HepG2 (cell line): ENCODE data around the gene CSNK2A1. TPM values are rescaled to one million over a fixed set of nuclear protein-coding genes. Genes with fewer than 3 reads are reported as not detected.

Source experiments
- BHLHE40 ChIP-seq: IDR thresholded peaks from 2 replicates; pipeline ENCODE4 v1.6.1; 2011; ENCODE audit warnings: low read length, improper control_type of control experiment
- CREM ChIP-seq, 2 experiments: sonication (generic) in 1 of 2; formaldehyde crosslinking in 1 of 2; IDR thresholded peaks; 2 replicates each; pipeline versions ENCODE4 v1.4.0 to v1.6.1; 2016 to 2020; ENCODE audit warnings: antibody characterized with exemption in 1 of 2, mild to moderate bottlenecking in 1 of 2, missing genetic modification reagents in 1 of 2
- FOXP4 ChIP-seq: sonication (generic); formaldehyde crosslinking; IDR thresholded peaks from 2 replicates; pipeline ENCODE4 v1.4.0; 2020; ENCODE audit warnings: missing genetic modification reagents
- GTF2F1 ChIP-seq: fragments of 150-350 bp; IDR thresholded peaks from 2 replicates; pipeline ENCODE4 v1.6.1; 2014; ENCODE audit warnings: low read length
- HBP1 ChIP-seq: IDR thresholded peaks from 2 replicates; pipeline ENCODE4 v1.6.1; 2016; ENCODE audit warnings: low read depth, control low read depth
- MEF2D ChIP-seq: sonication (generic); formaldehyde crosslinking; IDR thresholded peaks from 2 replicates; pipeline ENCODE4 v1.5.1; 2020; ENCODE audit warnings: mild to moderate bottlenecking, missing genetic modification reagents
- MYNN ChIP-seq: sonication (generic); formaldehyde crosslinking; IDR thresholded peaks from 2 replicates; pipeline ENCODE4 v1.4.0; 2020; ENCODE audit warnings: mild to moderate bottlenecking, low read depth, missing genetic modification reagents
- NFE2 ChIP-seq: sonication (generic); formaldehyde crosslinking; IDR thresholded peaks from 2 replicates; pipeline ENCODE4 v1.4.0; 2020; ENCODE audit warnings: missing genetic modification reagents
- NFIB ChIP-seq: sonication (generic); formaldehyde crosslinking; IDR thresholded peaks from 2 replicates; pipeline ENCODE4 v1.9.0; 2021; ENCODE audit warnings: missing genetic modification reagents, mild to moderate bottlenecking, borderline replicate concordance
- NFKB2 ChIP-seq: sonication (generic); formaldehyde crosslinking; IDR thresholded peaks from 2 replicates; pipeline ENCODE4 v1.4.0; 2020; ENCODE audit warnings: missing genetic modification reagents, borderline replicate concordance
- NR2F2 ChIP-seq: IDR thresholded peaks from 2 replicates; pipeline ENCODE4 v1.6.1; 2012; ENCODE audit warnings: low read depth, inconsistent platforms, borderline replicate concordance
- PCBP1 ChIP-seq: fragments of 200-400 bp; formaldehyde crosslinking; IDR thresholded peaks from 2 replicates; pipeline ENCODE4 v1.6.1; 2017; ENCODE audit warnings: mild to moderate bottlenecking, low read depth, low read length, borderline replicate concordance
- REL ChIP-seq: sonication (generic); formaldehyde crosslinking; conservative IDR thresholded peaks from 2 replicates; pipeline ENCODE4 v1.8.0; 2022; ENCODE audit warnings: mild to moderate bottlenecking, missing genetic modification reagents, moderate library complexity
- ZBTB37 ChIP-seq: sonication (generic); formaldehyde crosslinking; IDR thresholded peaks from 2 replicates; pipeline ENCODE4 v1.4.0; 2020; ENCODE audit warnings: mild to moderate bottlenecking, missing genetic modification reagents
- ZHX1 ChIP-seq: sonication (generic); formaldehyde crosslinking; IDR thresholded peaks from 2 replicates; pipeline ENCODE4 v1.8.1; 2022; ENCODE audit warnings: low read depth, mild to moderate bottlenecking, missing genetic modification reagents
- ZNF160 ChIP-seq: sonication (generic); formaldehyde crosslinking; IDR thresholded peaks from 2 replicates; pipeline ENCODE4 v1.8.0; 2022; ENCODE audit warnings: mild to moderate bottlenecking, inconsistent platforms, missing genetic modification reagents
- ZNF224 ChIP-seq: sonication (generic); formaldehyde crosslinking; IDR thresholded peaks from 2 replicates; pipeline ENCODE4 v1.5.0; 2020; ENCODE audit warnings: mild to moderate bottlenecking, missing genetic modification reagents
- ZNF563 ChIP-seq: sonication (generic); formaldehyde crosslinking; IDR thresholded peaks from 2 replicates; pipeline ENCODE4 v1.8.0; 2022; ENCODE audit warnings: mild to moderate bottlenecking, moderate library complexity, missing genetic modification reagents
- ZNF580 ChIP-seq: IDR thresholded peaks from 2 replicates; pipeline ENCODE4 v1.6.1; 2016; ENCODE audit warnings: low read depth, borderline replicate concordance
- ZNF607 ChIP-seq: sonication (generic); formaldehyde crosslinking; IDR thresholded peaks from 2 replicates; pipeline ENCODE4 v1.5.1; 2020; ENCODE audit warnings: missing genetic modification reagents, mild to moderate bottlenecking, borderline replicate concordance
- polyA plus RNA-seq, 8 experiments: library from polyadenylated mRNA; depleted of rRNA in 3 of 8; stranded (reverse) in 7 of 8; unstranded in 1 of 8; fragments of >200 nt; fragmentation: Illumina TruSeq in 4 of 8; extraction: Trizol in 4 of 8; gene quantifications; 2 replicates each; pipeline versions ENCODE4 v1.2.1 to v1.2.3, GENCODE V29; 2011 to 2016; ENCODE audit warnings: low read depth in 4 of 8, missing spikeins in 1 of 8, mixed read lengths in 1 of 8; ENCODE audit not compliant: insufficient read depth in 1 of 8
- total RNA-seq, 5 experiments: library from RNA; depleted of rRNA; stranded (reverse); fragments of >200 nt; fragmentation: Illumina TruSeq; extraction: Trizol; gene quantifications; 2 replicates each; pipeline ENCODE4 v1.2.3, GENCODE V29; 2016; ENCODE audit warnings: low read depth in 1 of 5

The CSNK2A1 gene
- total and polyA plus RNA-seq, 2 of the 13 experiments (the other 11 are each of a cell fraction or from before 2014, with no cell fraction given) = 153 to 231 TPM

GRCh38 chr20:431012-431904 lies 112.3 kb downstream of the CSNK2A1 start (continued):
- TF ChIP-seq HBP1 (peak; percentile 75; the same call in 1 of the 2 replicates), NFIB (no peak), MYNN (CRISPR knock-in tag) (no peak), ZNF607 (CRISPR knock-in tag) (peak; percentile 79; the same call in 1 of the 2 replicates), CREM (IDR thresholded peaks at IDR 0.05) (peak; percentile 64; the same call in 1 of the 2 replicates), CREM (CRISPR knock-in tag; IDR thresholded peaks at IDR 0.05) (peak; percentile 63; the same call in 1 of the 2 replicates), MEF2D (CRISPR knock-in tag) (0 out of 2 replicates have a peak, but pooled peaks have one; percentile 33), ZBTB37 (no peak), ZNF563 (CRISPR knock-in tag) (no peak), ZHX1 (CRISPR knock-in tag) (peak; percentile 86), GTF2F1 (no peak), ZNF580 (CRISPR knock-in tag) (peak; percentile 86), ZNF160 (CRISPR knock-in tag) (no peak; the same call in 1 of the 2 replicates), BHLHE40 (peak; percentile 72), REL (CRISPR knock-in tag) (peak; percentile 71; the same call in 1 of the 2 replicates), NR2F2 (no peak; the same call in 1 of the 2 replicates), NFE2 (CRISPR knock-in tag) (no peak), PCBP1 (no peak), FOXP4 (CRISPR knock-in tag) (peak; percentile 66), ZNF224 (CRISPR knock-in tag) (no peak; the same call in 1 of the 2 replicates), NFKB2 (CRISPR knock-in tag) (peak; percentile 73; the same call in 1 of the 2 replicates)
